Pulmonary artery endothelial cell (primary cell): ENCODE data around the gene BHLHE41. TPM values are rescaled to one million over a fixed set of nuclear protein-coding genes. Genes with fewer than 3 reads are reported as not detected.

Experiments
- DNase-seq: peaks from one replicate; pipeline ENCODE4 v3.0.0-alpha.2; 2011; ENCODE audit warnings: low read depth, low spot score
- total RNA-seq: library from RNA; depleted of rRNA; stranded (reverse); fragments of >200 nt; gene quantifications from 2 replicates; pipeline ENCODE4 v1.2.3, GENCODE V29; 2014

The BHLHE41 gene
- total RNA-seq, 1 donor from 2014 or later, result 0.26 TPM

DNA sequence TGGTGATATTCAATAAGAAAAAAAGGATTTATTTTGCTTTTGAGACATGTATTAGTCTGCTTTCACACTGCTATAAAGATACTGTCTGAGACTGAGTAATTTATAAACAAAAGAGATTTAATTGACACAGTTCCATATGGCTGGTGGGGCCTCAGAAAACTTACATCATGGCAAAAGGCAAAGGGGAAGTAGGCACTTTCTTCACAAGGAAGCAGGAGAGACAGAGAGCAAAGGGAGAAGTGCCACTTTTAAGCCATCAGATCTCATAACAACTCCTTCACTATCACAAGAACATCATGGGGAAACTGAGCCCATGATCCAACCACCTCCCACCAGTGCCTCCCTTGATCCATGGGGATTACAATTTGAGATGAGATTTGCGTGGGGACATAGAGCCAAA is 43.9 kb downstream of the BHLHE41 start:
- no peak for DNase-seq

DNA sequence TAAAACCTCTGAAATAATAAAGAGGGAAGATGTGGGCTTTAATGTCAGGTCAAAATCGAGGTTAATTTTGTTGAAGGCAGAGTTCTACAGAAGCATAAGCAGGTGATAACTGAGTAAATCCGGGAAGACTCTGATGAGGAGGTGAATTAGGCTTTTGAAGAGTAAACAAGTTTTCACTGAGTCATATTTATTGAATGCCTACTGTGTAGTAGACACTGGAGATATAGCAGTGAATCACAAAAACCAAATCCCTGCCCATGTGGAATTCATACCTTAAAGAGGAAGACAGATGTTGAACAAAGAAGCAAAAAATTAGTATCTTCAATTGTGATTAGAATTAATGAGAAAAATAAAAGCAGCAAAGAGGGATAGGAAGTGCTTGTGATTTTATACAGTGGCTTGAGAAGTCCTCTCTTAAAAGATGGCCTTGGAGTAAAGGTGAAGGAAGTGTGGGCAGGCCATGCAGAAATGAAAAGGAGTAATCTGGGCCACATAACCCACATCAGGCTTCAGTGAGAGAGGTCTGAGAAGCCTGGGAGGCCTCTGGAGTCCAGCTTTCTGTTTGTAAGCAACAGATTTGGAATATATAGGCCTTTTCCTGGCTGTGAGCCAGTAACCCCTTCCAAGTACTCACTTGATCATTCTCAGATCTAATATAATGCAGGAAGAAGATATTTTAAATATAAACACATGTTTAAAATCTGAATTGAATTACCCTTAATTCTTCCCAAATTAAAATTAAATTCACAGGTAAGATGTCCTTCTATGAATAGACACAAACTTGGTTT is 46.7 kb downstream of the BHLHE41 start:
- DNase-seq, result no peak

Other genes starting within 250 kb of the BHLHE41 start
- gene RASSF8, start 166.4 kb downstream of the BHLHE41 start, total RNA-seq, result 100 and 131 TPM in 2 replicates
- 1.1 and 2.0 TPM in 2 replicates for gene SSPN, start 70.5 kb upstream of the BHLHE41 start, total RNA-seq